SU-DHL-6 (cell line): ENCODE data around the gene CHST13.

Experiments
- H2AFZ ChIP-seq: fragments of 200-600 bp; sonication (generic); 2 replicates; pipeline ENCODE4 v1.6.1; 2014; ENCODE audit warnings: low read depth, mild to moderate bottlenecking, moderate library complexity, mixed read lengths, antibody characterized with exemption, low read length; ENCODE audit not compliant: severe bottlenecking
- H3F3A ChIP-seq: fragments of 200-600 bp; shearing (Covaris generic); 2 replicates; pipeline ENCODE4 v1.6.0; 2016; ENCODE audit warnings: antibody characterized with exemption, mild to moderate bottlenecking; ENCODE audit not compliant: insufficient read depth
- H3K27ac ChIP-seq: fragments of 200-600 bp; sonication (generic); 2 replicates; pipeline ENCODE4 v1.5.1; 2016; ENCODE audit warnings: low read depth, mild to moderate bottlenecking, low read length, moderate library complexity, mixed read lengths
- H3K27me3 ChIP-seq: fragments of 200-600 bp; sonication (generic), shearing (Covaris generic); 2 replicates; pipeline ENCODE4 v1.6.0; 2014; ENCODE audit warnings: mild to moderate bottlenecking, low read length
- H3K36me3 ChIP-seq: fragments of 200-600 bp; sonication (generic); 2 replicates; pipeline ENCODE4 v1.6.1; 2014; ENCODE audit warnings: mild to moderate bottlenecking, low read length, mixed read lengths
- H3K4me2 ChIP-seq: fragments of 300-600, 200-600 bp; shearing (Covaris generic), sonication (generic); 2 replicates; pipeline ENCODE4 v1.6.0; 2014; ENCODE audit warnings: low read length, low read depth, mild to moderate bottlenecking; ENCODE audit not compliant: poor library complexity, severe bottlenecking
- H3K4me3 ChIP-seq: fragments of 200-600 bp; sonication (generic); 2 replicates; pipeline ENCODE4 v1.5.1; 2014; ENCODE audit warnings: antibody characterized with exemption, low read length, mild to moderate bottlenecking, mixed read lengths; ENCODE audit not compliant: insufficient read depth, poor library complexity, severe bottlenecking
- H3K79me2 ChIP-seq: fragments of 200-600 bp; sonication (generic); 2 replicates; pipeline ENCODE4 v1.6.1; 2014; ENCODE audit warnings: mild to moderate bottlenecking, low read length, moderate library complexity; ENCODE audit not compliant: insufficient read depth
- H3K9ac ChIP-seq: fragments of 200-600 bp; sonication (generic); 2 replicates; pipeline ENCODE4 v1.7.0; 2014; ENCODE audit warnings: mild to moderate bottlenecking, low read length
- H3K9me2 ChIP-seq: fragments of 200-600 bp; sonication (generic); replicated peaks from 2 replicates; pipeline ENCODE4 v1.6.1; 2014; ENCODE audit warnings: low read length; ENCODE audit not compliant: insufficient read depth
- H3K9me3 ChIP-seq: fragments of 200-600 bp; sonication (generic); 2 replicates; pipeline ENCODE4 v1.6.1; 2014; ENCODE audit warnings: low read length, mixed read lengths; ENCODE audit not compliant: insufficient read depth
- H4K20me1 ChIP-seq: fragments of 200-600 bp; sonication (generic); 2 replicates; pipeline ENCODE4 v1.6.1; 2014; ENCODE audit warnings: low read depth, mild to moderate bottlenecking, antibody characterized with exemption, low read length, moderate library complexity, mixed read lengths
- CTCF ChIP-seq: fragments of 200-600 bp; sonication (generic); IDR thresholded peaks from one replicate; pipeline ENCODE4 v1.5.1; 2017; ENCODE audit warnings: antibody characterized with exemption, mild to moderate bottlenecking, low read length, moderate library complexity; ENCODE audit not compliant: insufficient read depth, poor library complexity, severe bottlenecking
- EZH2phosphoT487 ChIP-seq: fragments of 200-600 bp; sonication (generic), shearing (Covaris generic); conservative IDR thresholded peaks from 2 replicates; pipeline ENCODE4 v1.6.1; 2018; ENCODE audit warnings: mild to moderate bottlenecking, antibody characterized with exemption, low read length, moderate library complexity, mixed read lengths

The CHST13 gene

DNA sequence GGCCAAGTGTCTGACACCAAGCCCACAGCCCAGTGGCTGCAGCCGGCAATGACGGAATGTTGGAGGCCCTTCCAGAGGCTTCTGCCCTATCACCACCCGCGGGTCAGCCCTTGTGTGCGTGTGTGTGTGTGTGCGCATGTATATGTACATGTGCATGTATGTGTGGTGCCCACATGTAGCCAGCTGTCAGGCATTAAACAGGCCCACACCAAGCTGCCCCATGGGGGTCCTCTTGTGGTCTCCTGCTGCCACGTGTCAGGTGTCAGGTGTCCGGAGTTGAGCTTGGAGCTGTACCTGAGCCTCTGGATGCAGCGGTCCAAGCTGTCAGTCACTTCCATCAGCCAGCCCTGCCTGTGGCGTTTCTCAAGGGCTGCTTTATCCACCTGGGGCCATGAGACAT is 20.3 kb upstream of the CHST13 start:
- H3K79me2 ChIP-seq, result no peaks in the 10 kb centered on the region
- H4K20me1 ChIP-seq, result no peaks in the 10 kb centered on the region
- H3F3A ChIP-seq, result no peaks in the 10 kb centered on the region
- no peaks in the 10 kb centered on the region for H3K27me3 ChIP-seq
- no peaks in the 10 kb centered on the region for H3K9me3 ChIP-seq
- TF ChIP-seq EZH2phosphoT487 (no peak), CTCF (no peak)
- H3K9me2 ChIP-seq, result no peaks in the 10 kb centered on the region
- no peaks in the 10 kb centered on the region for H3K36me3 ChIP-seq
- no peak overlapping the region for H3K4me3 ChIP-seq
- H3K4me2 ChIP-seq, result no peak overlapping the region
- H3K27ac ChIP-seq, result no peak overlapping the region
- no peak overlapping the region for H3K9ac ChIP-seq
- no peak overlapping the region for H2AFZ ChIP-seq

DNA sequence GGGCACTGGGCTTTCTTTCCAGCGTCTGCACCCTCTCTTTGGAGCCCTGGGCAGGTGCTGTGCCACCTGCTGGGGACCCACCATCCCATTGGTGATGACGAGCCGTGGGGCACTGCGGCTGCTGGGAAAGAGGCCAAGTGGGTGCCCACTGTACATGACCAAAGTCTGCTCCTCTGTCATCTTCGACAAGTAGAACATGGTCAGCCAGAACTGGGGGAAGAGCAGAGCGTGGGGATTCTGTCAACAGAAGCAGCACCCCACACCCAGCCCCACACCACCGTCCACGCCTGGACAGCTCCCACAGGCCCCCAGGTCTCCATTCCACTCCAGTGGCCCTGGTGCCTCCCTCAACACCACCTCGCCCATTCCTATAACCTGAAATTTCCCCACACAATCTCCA is 16.1 kb upstream of the CHST13 start:
- Histone ChIP-seq H2AFZ (no peak overlapping the region), H3K36me3 (no peaks in the 10 kb centered on the region), H3K9me2 (no peaks in the 10 kb centered on the region), H3F3A (no peaks in the 10 kb centered on the region), H3K9me3 (no peaks in the 10 kb centered on the region), H3K79me2 (no peaks in the 10 kb centered on the region), H3K27ac (no peak overlapping the region), H3K27me3 (no peaks in the 10 kb centered on the region), H3K4me2 (no peak overlapping the region), H4K20me1 (no peaks in the 10 kb centered on the region), H3K4me3 (no peak overlapping the region), H3K9ac (no peak overlapping the region)
- TF ChIP-seq CTCF (no peak), EZH2phosphoT487 (no peak)

GRCh38 chr3:126508564-126508964 is 15.4 kb upstream of the CHST13 start:
- H3K9me3 ChIP-seq, result no peaks in the 10 kb centered on the region
- no peaks in the 10 kb centered on the region for H3K9me2 ChIP-seq
- no peaks in the 10 kb centered on the region for H3K27me3 ChIP-seq
- TF ChIP-seq CTCF (no peak), EZH2phosphoT487 (no peak)
- no peak overlapping the region for H3K4me3 ChIP-seq
- H3K4me2 ChIP-seq, result no peak overlapping the region
- no peaks in the 10 kb centered on the region for H4K20me1 ChIP-seq
- no peak overlapping the region for H3K9ac ChIP-seq
- H3K27ac ChIP-seq, result no peak overlapping the region
- no peaks in the 10 kb centered on the region for H3K79me2 ChIP-seq
- H3K36me3 ChIP-seq, result no peaks in the 10 kb centered on the region
- H3F3A ChIP-seq, result no peaks in the 10 kb centered on the region
- no peak overlapping the region for H2AFZ ChIP-seq
